Testis (tissue), 2 donors: ENCODE data around the gene YTHDF1.

Source experiments
- POLR2A ChIP-seq: fragments of 450-650 bp; IDR thresholded peaks from one replicate; pipeline ENCODE4 v1.6.1; 2017; ENCODE audit warnings: antibody characterized with exemption, mild to moderate bottlenecking, moderate library complexity
- TF ChIP-seq, protein P1 (sequence below), 3 experiments: fragments of 450-650 bp in 2 of 3; fragments of 200-600 bp in 1 of 3; sonication (generic) in 1 of 3; IDR thresholded peaks; one replicate each; pipeline ENCODE4 v1.5.1; 2016 to 2019; ENCODE audit warnings: antibody characterized with exemption in 3 of 3, mild to moderate bottlenecking in 2 of 3, moderate library complexity in 1 of 3

DNA sequence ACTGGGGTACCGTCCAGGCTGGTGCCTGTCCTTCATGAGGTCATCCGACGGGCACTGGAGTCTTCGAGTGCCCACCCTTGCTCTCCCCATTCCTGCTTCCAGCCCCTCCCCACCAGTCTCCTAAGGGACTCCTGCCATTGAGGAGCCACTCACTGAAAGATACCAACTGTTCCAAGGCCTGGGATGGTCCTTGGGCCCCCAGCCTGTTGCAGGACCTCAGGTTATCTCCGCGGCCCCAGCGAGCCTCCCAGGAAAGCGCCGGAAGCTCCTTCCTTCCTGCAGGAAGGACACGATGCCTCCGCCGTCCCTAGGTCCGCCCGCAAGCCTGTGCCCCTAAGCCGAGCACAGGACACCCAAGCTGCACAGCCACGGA is 37.1 kb upstream of the YTHDF1 start:
- TF ChIP-seq, protein P1, sequence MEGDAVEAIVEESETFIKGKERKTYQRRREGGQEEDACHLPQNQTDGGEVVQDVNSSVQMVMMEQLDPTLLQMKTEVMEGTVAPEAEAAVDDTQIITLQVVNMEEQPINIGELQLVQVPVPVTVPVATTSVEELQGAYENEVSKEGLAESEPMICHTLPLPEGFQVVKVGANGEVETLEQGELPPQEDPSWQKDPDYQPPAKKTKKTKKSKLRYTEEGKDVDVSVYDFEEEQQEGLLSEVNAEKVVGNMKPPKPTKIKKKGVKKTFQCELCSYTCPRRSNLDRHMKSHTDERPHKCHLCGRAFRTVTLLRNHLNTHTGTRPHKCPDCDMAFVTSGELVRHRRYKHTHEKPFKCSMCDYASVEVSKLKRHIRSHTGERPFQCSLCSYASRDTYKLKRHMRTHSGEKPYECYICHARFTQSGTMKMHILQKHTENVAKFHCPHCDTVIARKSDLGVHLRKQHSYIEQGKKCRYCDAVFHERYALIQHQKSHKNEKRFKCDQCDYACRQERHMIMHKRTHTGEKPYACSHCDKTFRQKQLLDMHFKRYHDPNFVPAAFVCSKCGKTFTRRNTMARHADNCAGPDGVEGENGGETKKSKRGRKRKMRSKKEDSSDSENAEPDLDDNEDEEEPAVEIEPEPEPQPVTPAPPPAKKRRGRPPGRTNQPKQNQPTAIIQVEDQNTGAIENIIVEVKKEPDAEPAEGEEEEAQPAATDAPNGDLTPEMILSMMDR (IDR thresholded peaks at IDR 0.05) = no peak
- TF ChIP-seq POLR2A = no peak
